ENCODE measurements around the gene INSL3.

GRCh38 chr19:17797424-17798201, 23.7 kb downstream of the INSL3 start:
- TF ChIP-seq EP300 (conservative IDR thresholded peaks at IDR 0.05; ENCODE audit: poor library complexity, severe bottlenecking) (no peak), CTCF (IDR thresholded peaks at IDR 0.05; ENCODE audit: poor library complexity, severe bottlenecking) (no peak), POLR2AphosphoS5 (IDR thresholded peaks at IDR 0.05) (no peak)
